HUES48 (cell line): ENCODE results near the gene YPEL3.

Experiments
- H3K27ac ChIP-seq: one replicate; pipeline ENCODE4 v1.7.0; 2013; ENCODE audit warnings: low read depth, low read length, inconsistent platforms
- H3K27me3 ChIP-seq: 2 replicates; pipeline ENCODE4 v1.6.1; 2013; ENCODE audit warnings: mild to moderate bottlenecking, low read length; ENCODE audit not compliant: control insufficient read depth, insufficient read depth
- H3K36me3 ChIP-seq: 2 replicates; pipeline ENCODE4 v1.6.1; 2013; ENCODE audit warnings: low read length; ENCODE audit not compliant: control insufficient read depth, insufficient read depth
- H3K4me1 ChIP-seq: 2 replicates; pipeline ENCODE4 v1.6.1; 2013; ENCODE audit warnings: mild to moderate bottlenecking, low read length; ENCODE audit not compliant: control insufficient read depth, insufficient read depth
- H3K4me3 ChIP-seq: 2 replicates; pipeline ENCODE4 v1.5.1; 2013; ENCODE audit warnings: mild to moderate bottlenecking, low read depth, low read length
- H3K9ac ChIP-seq: 2 replicates; pipeline ENCODE4 v1.6.1; 2013; ENCODE audit warnings: mild to moderate bottlenecking, low read depth, low read length, moderate library complexity
- H3K9me3 ChIP-seq: 2 replicates; pipeline ENCODE4 v1.6.1; 2013; ENCODE audit warnings: low read length; ENCODE audit not compliant: control insufficient read depth, insufficient read depth

YPEL3 gene

DNA sequence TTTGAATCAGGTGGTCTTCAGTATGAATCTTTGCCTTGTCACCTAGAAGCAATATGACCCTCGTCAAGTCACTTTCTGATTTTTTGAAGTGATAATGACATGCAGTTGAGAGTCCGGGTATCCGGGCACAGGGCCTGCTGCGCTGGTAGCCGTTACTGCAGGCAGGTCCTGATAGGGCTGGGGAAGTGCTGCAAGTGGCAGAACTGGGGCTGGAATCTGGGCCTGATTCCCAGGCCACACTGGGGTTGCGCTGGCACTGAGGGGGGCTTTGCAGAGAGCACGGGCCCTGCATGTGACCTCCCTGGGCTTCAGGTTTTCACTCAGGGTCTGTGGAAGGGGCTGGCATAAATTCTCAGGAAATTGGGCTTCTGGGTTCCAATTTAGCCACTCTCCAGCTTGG is 17.3 kb downstream of the YPEL3 start:
- Histone ChIP-seq H3K9me3 (no peaks in the 10 kb centered on the region), H3K27ac (no peak overlapping the region), H3K4me1 (no peaks in the 10 kb centered on the region; the same call in 1 of the 2 replicates), H3K36me3 (peaks cover 58% of the 10 kb centered on the region), H3K27me3 (no peaks in the 10 kb centered on the region), H3K9ac (no peak overlapping the region), H3K4me3 (no peak overlapping the region)

DNA sequence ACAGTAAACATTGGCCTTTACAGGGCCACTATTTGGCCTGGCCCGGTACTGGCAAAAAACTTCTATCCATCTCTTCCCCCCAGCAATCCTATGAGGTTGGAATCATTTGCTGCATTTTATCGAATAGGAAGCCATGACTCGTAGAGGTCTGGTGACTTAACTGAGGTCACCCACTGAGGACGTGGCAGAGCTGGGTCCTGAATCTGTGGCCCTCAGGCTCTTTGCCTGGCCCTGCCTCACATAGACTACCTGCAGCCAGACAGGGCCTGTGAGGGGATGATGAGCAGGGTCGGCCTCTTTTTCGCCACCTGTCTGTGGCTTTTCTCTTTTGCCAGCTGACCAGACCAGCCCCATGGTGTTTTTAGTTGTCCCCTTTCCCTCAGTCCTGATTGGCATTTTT is 18.4 kb downstream of the YPEL3 start:
- Histone ChIP-seq H3K4me3 (no peak overlapping the region), H3K27ac (no peak overlapping the region), H3K9me3 (no peaks in the 10 kb centered on the region), H3K36me3 (peaks cover 47% of the 10 kb centered on the region), H3K27me3 (no peaks in the 10 kb centered on the region), H3K4me1 (no peaks in the 10 kb centered on the region; the same call in 1 of the 2 replicates), H3K9ac (no peak overlapping the region)

- H3K9ac ChIP-seq = peak overlapping the region; percentile 84
- H3K27me3 ChIP-seq = no peaks in the 10 kb centered on the region
- H3K36me3 ChIP-seq = peaks cover 49% of the 10 kb centered on the region
- peak overlapping the region; percentile 92 for H3K27ac ChIP-seq
- H3K9me3 ChIP-seq = no peaks in the 10 kb centered on the region
- peak overlapping the region; percentile 98 for H3K4me3 ChIP-seq
- no peaks in the 10 kb centered on the region; the same call in 1 of the 2 replicates for H3K4me1 ChIP-seq
These were observed 19.7 kb downstream of the YPEL3 start for GRCh38 chr16:30076276-30076791.

- Histone ChIP-seq H3K9me3 (no peaks in the 10 kb centered on the region), H3K4me1 (no peaks in the 10 kb centered on the region; the same call in 1 of the 2 replicates), H3K4me3 (peak within 1 kb of the TSS; percentile 98), H3K36me3 (peaks cover 49% of the 10 kb centered on the region), H3K9ac (peak within 1 kb of the TSS; percentile 84), H3K27me3 (no peaks in the 10 kb centered on the region), H3K27ac (peak within 1 kb of the TSS; percentile 92)
These were observed 20.3 kb downstream of the YPEL3 start, which contains the start of gene PPP4C for GRCh38 chr16:30075503-30076275. PPP4C (plus strand) TSS chr16:30075994; CDS start chr16:30076378, 384 bp downstream.

- Histone ChIP-seq H3K27me3 (no peaks in the 10 kb centered on the region), H3K4me3 (no peak overlapping the region), H3K36me3 (peaks cover 57% of the 10 kb centered on the region), H3K9me3 (no peaks in the 10 kb centered on the region), H3K4me1 (peaks cover 6% of the 10 kb centered on the region), H3K9ac (no peak overlapping the region), H3K27ac (no peak overlapping the region)
These were observed 25.5 kb downstream of the YPEL3 start for GRCh38 chr16:30070490-30070889.

GRCh38 chr16:30069611-30070462 is 26.2 kb downstream of the YPEL3 start:
- Histone ChIP-seq H3K27ac (no peak overlapping the region), H3K4me1 (peaks cover 6% of the 10 kb centered on the region), H3K4me3 (no peak overlapping the region), H3K27me3 (no peaks in the 10 kb centered on the region), H3K9me3 (no peaks in the 10 kb centered on the region), H3K9ac (no peak overlapping the region), H3K36me3 (peaks cover 57% of the 10 kb centered on the region)

- Histone ChIP-seq H3K36me3 (peaks cover 57% of the 10 kb centered on the region), H3K9ac (no peak overlapping the region), H3K9me3 (no peaks in the 10 kb centered on the region), H3K4me3 (no peak overlapping the region), H3K4me1 (peaks cover 6% of the 10 kb centered on the region), H3K27ac (peak overlapping the region; percentile 7), H3K27me3 (no peaks in the 10 kb centered on the region)
These were observed 27.0 kb downstream of the YPEL3 start for GRCh38 chr16:30068750-30069610.

DNA sequence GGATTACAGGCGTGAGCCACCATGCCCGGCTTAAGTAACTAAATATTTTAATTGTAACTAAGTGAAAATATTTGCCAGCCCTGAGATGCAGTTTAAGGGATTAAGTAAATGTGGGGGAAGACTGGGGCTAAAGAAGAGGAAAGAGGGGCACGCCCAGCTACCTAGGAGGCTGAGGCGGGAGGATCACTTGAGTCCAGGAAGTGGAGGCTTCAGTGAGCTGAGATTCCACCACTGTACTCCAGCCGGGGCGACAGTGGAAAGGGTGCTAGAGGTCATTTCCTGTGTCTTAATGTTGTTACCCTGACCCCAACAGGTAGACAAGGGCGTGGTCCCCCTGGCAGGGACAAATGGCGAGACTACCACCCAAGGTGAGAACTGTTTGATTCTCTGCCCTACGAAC is 27.7 kb downstream of the YPEL3 start:
- Histone ChIP-seq H3K36me3 (peaks cover 57% of the 10 kb centered on the region), H3K27ac (no peak overlapping the region), H3K27me3 (no peaks in the 10 kb centered on the region), H3K4me3 (no peak overlapping the region), H3K4me1 (peaks cover 12% of the 10 kb centered on the region), H3K9me3 (no peaks in the 10 kb centered on the region), H3K9ac (no peak overlapping the region)

GRCh38 chr16:30067584-30067916 is 28.5 kb downstream of the YPEL3 start:
- H3K9ac ChIP-seq = no peak overlapping the region

DNA sequence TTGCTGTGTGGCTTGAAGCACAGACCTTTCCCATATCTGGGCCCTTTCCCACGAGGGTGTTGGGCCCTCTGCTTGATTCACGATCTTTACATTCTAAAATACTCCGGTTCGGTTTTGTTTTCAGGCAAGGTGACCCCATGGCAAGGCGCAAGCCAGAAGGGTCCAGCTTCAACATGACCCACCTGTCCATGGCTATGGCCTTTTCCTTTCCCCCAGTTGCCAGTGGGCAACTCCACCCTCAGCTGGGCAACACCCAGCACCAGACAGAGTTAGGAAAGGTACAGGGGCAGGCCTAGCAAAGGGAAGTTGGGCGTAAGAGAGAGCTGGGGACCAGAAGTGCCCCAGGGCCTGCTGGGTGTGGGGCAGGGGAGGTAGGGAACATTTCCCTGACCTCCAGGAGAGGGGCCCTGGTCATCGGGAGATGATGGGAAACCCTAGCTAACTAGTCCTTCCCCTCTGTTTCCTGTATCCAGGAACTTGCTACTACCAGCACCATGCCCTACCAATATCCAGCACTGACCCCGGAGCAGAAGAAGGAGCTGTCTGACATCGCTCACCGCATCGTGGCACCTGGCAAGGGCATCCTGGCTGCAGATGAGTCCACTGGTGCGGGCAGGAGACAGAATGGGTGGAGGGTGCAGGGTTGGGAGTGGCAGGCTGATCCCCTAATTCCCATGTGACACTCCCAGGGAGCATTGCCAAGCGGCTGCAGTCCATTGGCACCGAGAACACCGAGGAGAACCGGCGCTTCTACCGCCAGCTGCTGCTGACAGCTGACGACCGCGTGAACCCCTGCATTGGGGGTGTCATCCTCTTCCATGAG is 29.0 kb downstream of the YPEL3 start:
- H3K4me1 ChIP-seq = peaks cover 14% of the 10 kb centered on the region
- H3K4me3 ChIP-seq = peak overlapping the region; percentile 95
- H3K27me3 ChIP-seq = no peaks in the 10 kb centered on the region
- H3K36me3 ChIP-seq = peaks cover 52% of the 10 kb centered on the region
- no peaks in the 10 kb centered on the region for H3K9me3 ChIP-seq
- peak overlapping the region; percentile 90 for H3K9ac ChIP-seq
- peak overlapping the region; percentile 97 for H3K27ac ChIP-seq

More at GRCh38 chr16:30067584-30067916, 28.5 kb downstream of the YPEL3 start:
- H3K9me3 ChIP-seq = no peaks in the 10 kb centered on the region
- no peak overlapping the region for H3K27ac ChIP-seq
- peak overlapping the region; percentile 95 for H3K4me3 ChIP-seq
- peaks cover 57% of the 10 kb centered on the region for H3K36me3 ChIP-seq
- peaks cover 14% of the 10 kb centered on the region for H3K4me1 ChIP-seq
- no peaks in the 10 kb centered on the region for H3K27me3 ChIP-seq
